22Rv1 (cell line): ENCODE measurements around the gene PTPRR.

ENCODE experiments used
- H3K27ac ChIP-seq: fragments of 450-650 bp; 2 replicates; pipeline ENCODE4 v1.5.1; 2017
- ZFX ChIP-seq: fragments of 450-650 bp; IDR thresholded peaks from 2 replicates; pipeline ENCODE4 v1.6.1; 2017; ENCODE audit warnings: antibody characterized with exemption, borderline replicate concordance
- TF ChIP-seq, protein P1 (sequence below): fragments of 450-650 bp; IDR thresholded peaks from 2 replicates; pipeline ENCODE4 v1.5.1; 2017; ENCODE audit warnings: mild to moderate bottlenecking

PTPRR gene, protein sequence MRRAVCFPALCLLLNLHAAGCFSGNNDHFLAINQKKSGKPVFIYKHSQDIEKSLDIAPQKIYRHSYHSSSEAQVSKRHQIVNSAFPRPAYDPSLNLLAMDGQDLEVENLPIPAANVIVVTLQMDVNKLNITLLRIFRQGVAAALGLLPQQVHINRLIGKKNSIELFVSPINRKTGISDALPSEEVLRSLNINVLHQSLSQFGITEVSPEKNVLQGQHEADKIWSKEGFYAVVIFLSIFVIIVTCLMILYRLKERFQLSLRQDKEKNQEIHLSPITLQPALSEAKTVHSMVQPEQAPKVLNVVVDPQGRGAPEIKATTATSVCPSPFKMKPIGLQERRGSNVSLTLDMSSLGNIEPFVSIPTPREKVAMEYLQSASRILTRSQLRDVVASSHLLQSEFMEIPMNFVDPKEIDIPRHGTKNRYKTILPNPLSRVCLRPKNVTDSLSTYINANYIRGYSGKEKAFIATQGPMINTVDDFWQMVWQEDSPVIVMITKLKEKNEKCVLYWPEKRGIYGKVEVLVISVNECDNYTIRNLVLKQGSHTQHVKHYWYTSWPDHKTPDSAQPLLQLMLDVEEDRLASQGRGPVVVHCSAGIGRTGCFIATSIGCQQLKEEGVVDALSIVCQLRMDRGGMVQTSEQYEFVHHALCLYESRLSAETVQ

DNA sequence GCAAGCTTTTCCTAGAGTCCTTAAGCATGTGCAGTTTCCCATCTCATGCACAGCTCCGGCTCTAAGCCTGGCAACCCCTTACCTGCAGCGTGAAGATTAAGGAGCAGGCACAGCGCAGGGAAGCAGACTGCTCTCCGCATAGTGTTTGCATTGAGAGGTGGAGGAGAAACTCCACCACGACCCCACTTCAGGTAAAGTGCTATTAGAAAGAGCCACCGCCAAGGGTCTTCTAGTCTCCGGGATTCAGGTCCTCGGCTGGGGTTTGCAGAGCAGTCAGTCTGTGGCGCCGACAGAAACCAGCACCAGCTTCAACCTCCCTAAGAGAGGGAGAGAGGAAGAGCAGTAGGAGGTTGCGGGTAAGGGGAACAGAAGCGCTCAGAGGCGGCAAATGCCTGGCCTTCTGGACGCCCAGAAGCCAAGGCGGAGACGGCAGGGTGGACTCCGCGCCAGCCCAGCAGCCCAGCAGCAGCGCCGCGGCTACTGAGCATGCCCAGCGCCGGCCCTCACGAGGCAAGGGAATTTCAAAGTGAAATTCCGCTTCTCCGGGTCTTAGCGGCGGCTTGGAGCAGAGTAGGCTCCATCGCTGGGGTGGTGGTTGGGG lies at the start of gene PTPRR:
TSS of gene PTPRR (minus strand) at position 488 of the 601 bp plus-strand sequence. CDS start at position 140, 348 bp downstream.
- no peak for TF ChIP-seq ZFX
- TF ChIP-seq, protein P1, sequence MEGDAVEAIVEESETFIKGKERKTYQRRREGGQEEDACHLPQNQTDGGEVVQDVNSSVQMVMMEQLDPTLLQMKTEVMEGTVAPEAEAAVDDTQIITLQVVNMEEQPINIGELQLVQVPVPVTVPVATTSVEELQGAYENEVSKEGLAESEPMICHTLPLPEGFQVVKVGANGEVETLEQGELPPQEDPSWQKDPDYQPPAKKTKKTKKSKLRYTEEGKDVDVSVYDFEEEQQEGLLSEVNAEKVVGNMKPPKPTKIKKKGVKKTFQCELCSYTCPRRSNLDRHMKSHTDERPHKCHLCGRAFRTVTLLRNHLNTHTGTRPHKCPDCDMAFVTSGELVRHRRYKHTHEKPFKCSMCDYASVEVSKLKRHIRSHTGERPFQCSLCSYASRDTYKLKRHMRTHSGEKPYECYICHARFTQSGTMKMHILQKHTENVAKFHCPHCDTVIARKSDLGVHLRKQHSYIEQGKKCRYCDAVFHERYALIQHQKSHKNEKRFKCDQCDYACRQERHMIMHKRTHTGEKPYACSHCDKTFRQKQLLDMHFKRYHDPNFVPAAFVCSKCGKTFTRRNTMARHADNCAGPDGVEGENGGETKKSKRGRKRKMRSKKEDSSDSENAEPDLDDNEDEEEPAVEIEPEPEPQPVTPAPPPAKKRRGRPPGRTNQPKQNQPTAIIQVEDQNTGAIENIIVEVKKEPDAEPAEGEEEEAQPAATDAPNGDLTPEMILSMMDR = no peak
- no peak within 1 kb of the TSS for H3K27ac ChIP-seq

DNA sequence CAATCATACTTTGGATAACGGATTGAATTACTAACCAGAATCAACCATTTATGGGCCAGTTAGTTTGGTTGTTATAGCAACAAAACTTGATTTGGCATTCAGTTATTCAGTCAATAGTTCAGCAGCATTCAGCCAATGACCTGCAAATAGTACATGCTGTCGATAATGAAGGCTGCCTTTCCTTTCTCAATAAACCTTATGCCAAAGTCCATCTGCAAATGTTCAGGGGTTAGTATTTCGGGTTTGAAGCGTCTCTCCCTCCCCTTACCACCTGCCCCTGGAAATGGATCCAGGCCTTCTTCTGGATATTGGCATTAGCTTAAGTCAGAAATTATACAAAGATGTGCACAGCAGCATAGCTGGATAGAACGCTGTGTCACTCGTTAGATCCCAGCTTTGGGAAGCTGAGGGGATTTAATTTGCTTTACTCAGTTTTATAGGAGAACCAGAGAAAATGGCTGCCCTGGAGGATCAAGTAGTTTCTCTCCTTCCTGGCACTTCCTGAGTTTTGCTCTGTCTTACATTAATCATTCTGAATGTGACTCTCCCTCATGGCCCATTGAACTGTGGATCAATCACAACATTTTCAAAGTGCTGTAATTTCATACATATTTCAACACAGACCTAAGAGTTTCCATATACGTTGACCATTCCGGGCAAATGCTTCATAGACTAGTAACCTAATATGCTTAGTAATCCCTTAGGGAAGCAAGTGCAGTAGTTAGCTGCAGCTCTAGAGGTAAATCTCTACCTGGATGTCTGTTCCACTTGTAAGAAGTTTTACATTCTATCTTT lies 46.7 kb upstream of the PTPRR start:
- no peak for TF ChIP-seq ZFX
- TF ChIP-seq, protein P1 = no peak
- no peak overlapping the region for H3K27ac ChIP-seq

DNA sequence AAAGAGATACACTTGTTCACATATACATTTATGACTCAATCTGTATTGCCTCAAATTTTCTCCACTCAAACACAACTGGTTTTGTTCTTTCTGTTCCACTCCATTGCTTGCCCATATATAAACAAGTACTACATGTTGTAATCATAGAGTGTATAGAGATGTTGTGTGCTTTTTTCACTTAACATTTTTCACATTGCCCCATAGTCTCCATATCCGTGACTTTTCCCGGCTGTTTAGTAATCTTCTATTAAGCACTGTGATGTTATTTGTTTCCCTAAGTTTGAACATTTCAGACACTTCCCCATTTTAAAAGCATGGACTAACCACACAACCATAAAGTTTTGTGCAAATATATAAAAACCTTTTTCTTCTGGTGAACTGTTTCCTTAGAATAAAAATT lies 45.5 kb upstream of the PTPRR start:
- TF ChIP-seq, protein P1 = no peak
- TF ChIP-seq ZFX = no peak
- no peak overlapping the region for H3K27ac ChIP-seq

DNA sequence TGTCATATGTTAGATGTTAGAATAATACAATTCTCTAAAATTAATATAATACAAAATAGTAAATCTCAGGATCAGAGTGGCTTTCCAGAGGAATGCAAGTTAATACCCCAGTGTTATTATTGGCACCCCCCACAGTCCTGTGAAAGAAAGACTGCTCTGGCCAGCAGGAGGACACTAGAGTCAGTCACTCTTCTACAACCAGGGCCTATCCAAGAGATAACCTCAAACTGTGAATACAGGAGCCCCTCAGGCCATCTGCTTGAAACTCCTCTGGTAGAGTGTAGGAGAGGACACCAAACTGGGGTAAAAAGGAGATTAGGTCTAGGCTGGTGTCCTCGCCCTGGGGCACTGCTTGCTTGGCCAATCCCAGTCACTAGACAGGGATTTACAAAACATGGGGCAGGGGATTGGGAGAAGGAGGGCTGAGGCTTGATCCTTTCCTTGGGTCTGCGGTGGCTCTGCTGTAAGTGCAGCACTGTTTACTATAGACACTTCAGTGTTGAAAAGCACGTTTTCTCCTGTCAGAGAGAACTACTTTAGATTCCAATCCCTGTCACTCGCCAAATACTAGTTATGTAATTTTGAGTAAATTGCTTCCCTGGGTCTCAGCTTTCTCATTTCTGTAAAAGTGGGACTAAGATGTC lies 44.5 kb upstream of the PTPRR start:
- no peak for TF ChIP-seq ZFX
- TF ChIP-seq, protein P1 = no peak; the same call in 1 of the 2 replicates
- H3K27ac ChIP-seq = no peak overlapping the region

DNA sequence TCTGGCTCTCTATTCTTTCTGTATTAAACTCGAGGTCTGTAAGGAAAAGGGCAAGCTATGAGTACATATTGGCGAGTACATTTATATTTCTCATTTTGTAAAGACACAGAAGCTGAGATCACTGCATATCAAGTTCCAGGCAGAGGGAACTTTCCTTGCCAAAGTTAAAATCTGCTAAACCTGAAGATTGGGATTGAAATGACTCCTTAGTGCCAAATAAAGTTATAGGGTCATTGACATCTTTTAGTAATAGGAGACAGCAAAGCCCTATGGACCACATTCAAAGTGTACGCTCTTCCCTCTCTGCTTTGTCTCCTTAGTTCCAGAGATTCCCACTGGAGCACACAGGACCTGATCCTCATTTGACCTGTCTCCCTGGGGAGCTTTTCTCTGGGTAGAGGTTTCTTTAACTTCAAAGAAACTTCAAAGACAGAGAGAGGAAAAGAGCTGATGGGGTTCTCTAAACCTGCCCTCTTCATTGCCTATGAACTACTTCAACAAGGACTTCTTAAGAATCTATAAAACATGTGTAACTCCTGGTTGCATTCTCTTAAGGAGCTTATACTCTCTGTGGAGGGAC lies 42.6 kb upstream of the PTPRR start:
- TF ChIP-seq, protein P1 = no peak
- no peak for TF ChIP-seq ZFX
- H3K27ac ChIP-seq = no peak overlapping the region

DNA sequence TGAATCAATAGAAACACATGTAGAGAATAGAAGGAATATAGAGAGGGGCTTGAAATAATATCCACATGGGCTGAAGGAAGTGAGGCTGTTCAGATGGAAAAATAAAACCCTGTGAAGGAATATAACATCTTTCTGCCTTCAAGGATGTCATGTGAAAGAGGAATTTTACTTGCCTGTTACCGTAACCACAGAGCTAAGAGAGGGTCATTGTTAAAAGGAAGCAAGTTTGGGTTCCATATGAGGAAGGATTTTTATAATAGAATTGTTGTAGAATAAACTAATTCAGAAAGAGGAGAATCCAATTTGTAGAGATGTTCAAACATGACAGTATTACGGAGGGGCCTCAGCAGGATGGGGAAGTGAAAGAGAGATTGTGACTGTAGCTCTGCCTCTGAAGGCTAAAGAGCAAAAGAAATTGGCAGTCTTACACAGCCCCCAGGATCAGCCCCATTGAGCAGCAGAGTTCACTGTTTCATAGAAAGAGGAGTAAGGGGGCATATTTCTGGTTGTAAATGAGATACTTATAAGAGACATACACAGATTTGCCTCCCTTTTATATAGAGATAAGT lies 41.8 kb upstream of the PTPRR start:
- no peak overlapping the region for H3K27ac ChIP-seq
- no peak for TF ChIP-seq ZFX
- TF ChIP-seq, protein P1 = no peak
